ENCODE results near the gene NCAN. TPM values are rescaled to one million over a fixed set of nuclear protein-coding genes. Genes with fewer than 3 reads are reported as not detected.

Gene NCAN
- total and polyA plus RNA-seq, 2 of the 8 experiments (the other 6 are each of a cell fraction or from before 2014, with no cell fraction given): 2.7 TPM

DNA sequence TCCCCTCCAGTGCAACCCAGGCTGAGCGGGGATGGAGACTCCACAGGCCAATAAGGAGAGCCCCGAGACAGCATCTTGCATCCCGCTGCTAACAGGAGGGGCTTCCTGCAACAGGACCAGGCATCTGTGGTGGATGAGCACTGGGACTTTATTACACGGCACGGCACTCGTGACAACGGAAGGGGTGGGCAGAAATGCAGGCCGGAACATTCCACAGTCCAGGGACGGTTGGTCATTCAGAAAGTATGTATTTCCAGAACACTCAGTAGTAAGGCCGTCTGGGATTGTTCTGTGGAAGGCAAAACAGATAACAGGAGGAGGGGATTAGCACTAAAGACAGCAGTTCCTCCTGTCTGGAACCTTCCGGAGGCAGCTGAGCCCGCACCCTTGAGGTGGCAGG lies 64.6 kb downstream of the NCAN start:
- peaks cover 5 to 18% of the 10 kb centered on the region in 2 experiments for H4K20me1 ChIP-seq (replicated peaks in 1 of 2; ENCODE audit: control insufficient read depth in 1 of 2, insufficient read depth in 2 of 2, low read length in 2 of 2)
- ChIA-PET CTCF (ENCODE audit: partially characterized antibody) (interaction anchor here (0.6 to 1.2 kb wide), 3 partner anchors 16 to 1291 kb away, joined by 3 to 4 read pairs (median 3); no protein-coding TSS in a partner anchor), POLR2A (ENCODE audit: partially characterized antibody) (interaction anchor here (1.1 to 1.6 kb wide), 3 partner anchors 12 to 19 kb away, joined by 3 to 5 read pairs (median 3); no protein-coding TSS in a partner anchor)
- no peak overlapping the region for H3K18ac ChIP-seq (ENCODE audit: extremely low read depth, low read length)
- no peaks in the 10 kb centered on the region for H3K9me3 ChIP-seq (ENCODE audit: insufficient read depth in 2 of 2, low read depth in 1 of 2, low read length in 1 of 2)
- H3K27ac ChIP-seq (ENCODE audit: low read depth, low read length): no peak overlapping the region
- no peak overlapping the region for H2BK5ac ChIP-seq (ENCODE audit: low read depth, low read length)
- no peaks in the 10 kb centered on the region; the same call in 1 of the 2 replicates for H3K79me1 ChIP-seq (ENCODE audit: low read depth, low read length)
- H3K23me2 ChIP-seq (ENCODE audit: low read depth, low read length): peaks cover 2% of the 10 kb centered on the region; the same call in 1 of the 2 replicates
- H3K23ac ChIP-seq (ENCODE audit: insufficient read length): no peak overlapping the region
- peaks cover 0 to 7% (median 5%) of the 10 kb centered on the region in 4 experiments; a peak in 5 of 7 replicates for H3K4me1 ChIP-seq (replicated peaks in 1 of 4; ENCODE audit: control insufficient read depth in 3 of 4, insufficient read depth in 4 of 4, low read length in 3 of 4)
- H2BK20ac ChIP-seq (ENCODE audit: low read length): no peak overlapping the region
- no peak overlapping the region for H3K4ac ChIP-seq (replicated peaks; ENCODE audit: insufficient read length, low read depth, low read length)
- no peak overlapping the region for H3K14ac ChIP-seq (ENCODE audit: insufficient read length)
- H4K5ac ChIP-seq (ENCODE audit: insufficient read length, low read depth, low read length): no peak overlapping the region
- no peak overlapping the region for H4K8ac ChIP-seq (ENCODE audit: extremely low read depth, insufficient read depth, low read length)
- H2AK5ac ChIP-seq (ENCODE audit: low read depth, low read length): no peak overlapping the region
- H2BK12ac ChIP-seq (ENCODE audit: low read depth, low read length): no peak overlapping the region
- H3K4me2 ChIP-seq (ENCODE audit: insufficient read depth in 1 of 2, low read depth in 2 of 2, low read length in 2 of 2): no peak overlapping the region
- no peak overlapping the region for H2BK120ac ChIP-seq (replicated peaks; ENCODE audit: low read depth, low read length)
- H3K79me2 ChIP-seq (ENCODE audit: control insufficient read depth in 1 of 2, insufficient read depth in 2 of 2, low read length in 2 of 2): no peaks in the 10 kb centered on the region
- H3K27me3 ChIP-seq (replicated peaks in 1 of 4; ENCODE audit: control insufficient read depth in 3 of 4, extremely low read depth in 1 of 4, insufficient read depth in 3 of 4, low read length in 3 of 4): no peaks in the 10 kb centered on the region; a peak in 1 of 7 replicates
- no peak overlapping the region for H2AFZ ChIP-seq (ENCODE audit: low read length)
- H4K91ac ChIP-seq (replicated peaks; ENCODE audit: insufficient read length, low read length): no peak overlapping the region
- whole genome bisulfite sequencing, 2 experiments (ENCODE audit: extremely low coverage in 1 of 2, insufficient coverage in 1 of 2, insufficient read length in 1 of 2, insufficient replicate concordance in 2 of 2, low coverage in 1 of 2, low lambda C conversion rate in 2 of 2, missing lambda C conversion rate in 1 of 2): 90% methylated on average over 12 of the region's 12 CpGs; no CpG with 5 or more reads in 1 of the 2 experiments
- H3K36me3 ChIP-seq (ENCODE audit: control insufficient read depth in 2 of 4, insufficient read depth in 4 of 4, low read length in 3 of 4): peaks cover 8 to 31% (median 22%) of the 10 kb centered on the region in 4 experiments
- no peak overlapping the region for H3K9ac ChIP-seq (replicated peaks in 1 of 4; ENCODE audit: extremely low read depth in 1 of 4, low read depth in 3 of 4, low read length in 3 of 4)
- FAIRE-seq (no peak), DNase-seq (ENCODE audit: low read depth in 1 of 2, low spot score in 2 of 2) (no peak)
- H2BK15ac ChIP-seq (ENCODE audit: low read length): no peak overlapping the region
- no peak overlapping the region for H3K56ac ChIP-seq (replicated peaks; ENCODE audit: insufficient read length, low read depth, low read length)
- H3K4me3 ChIP-seq (ENCODE audit: extremely low read depth in 1 of 4, insufficient read depth in 2 of 4, low read depth in 3 of 4, low read length in 4 of 4): no peak overlapping the region
- TF ChIP-seq SIX5 (IDR thresholded peaks at IDR 0.05; ENCODE audit: low read depth, low read length) (no peak), POU5F1 (IDR thresholded peaks at IDR 0.05; ENCODE audit: low read depth, low read length) (no peak), FOSL1 (IDR thresholded peaks at IDR 0.05; ENCODE audit: insufficient read depth, low read depth, low read length) (no peak)
